ENCODE results near the gene ZFAND3.

ZFAND3 gene

DNA sequence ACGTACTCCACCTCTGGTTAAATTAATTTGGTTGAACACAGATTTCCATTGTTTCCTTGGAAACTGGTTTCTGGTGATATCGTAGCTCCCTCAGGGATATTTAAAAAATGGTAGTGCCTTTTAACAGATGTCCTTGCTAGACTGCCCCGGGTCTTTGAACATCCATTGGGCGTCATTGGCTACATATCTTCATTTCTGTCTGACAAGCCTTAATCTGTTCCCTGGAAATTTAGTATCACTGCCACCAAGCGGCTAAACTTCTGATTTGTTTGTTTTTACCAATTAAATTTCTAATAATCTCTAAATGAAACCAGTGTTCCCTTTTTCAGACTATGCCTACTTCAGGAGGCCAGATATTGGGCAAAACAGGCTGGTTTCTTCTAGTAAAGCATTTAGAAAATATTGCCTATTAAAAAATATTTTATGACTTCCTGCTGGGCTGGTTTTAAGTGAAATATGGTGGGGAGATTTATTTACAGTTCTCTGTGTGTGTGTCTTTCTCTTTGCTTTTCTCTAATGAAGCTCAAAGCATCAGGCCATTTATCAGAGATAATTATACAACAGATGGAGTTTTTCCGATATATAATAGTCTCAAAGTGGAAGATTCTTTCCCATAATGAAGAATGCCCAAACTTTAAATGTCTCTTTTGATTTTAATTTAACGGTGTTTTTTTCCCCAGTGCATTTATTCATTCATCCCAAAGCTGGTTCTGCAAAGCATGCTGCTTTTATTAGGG lies 249.5 kb downstream of the ZFAND3 start:
- Histone ChIP-seq H3K27me3 (ENCODE audit: insufficient read depth, low read length) (no peaks in the 10 kb centered on the region), H3K4me3 (ENCODE audit: low read length) (no peak overlapping the region), H3K36me3 (ENCODE audit: insufficient read depth, low read depth, low read length) (peaks cover 8% of the 10 kb centered on the region), H3K9ac (ENCODE audit: low read depth, low read length) (no peak overlapping the region), H3K27ac (ENCODE audit: low read length) (no peak overlapping the region), H3K9me3 (ENCODE audit: insufficient read depth, low read depth, low read length) (no peaks in the 10 kb centered on the region), H3K4me1 (ENCODE audit: insufficient read depth, low read length) (no peaks in the 10 kb centered on the region)

DNA sequence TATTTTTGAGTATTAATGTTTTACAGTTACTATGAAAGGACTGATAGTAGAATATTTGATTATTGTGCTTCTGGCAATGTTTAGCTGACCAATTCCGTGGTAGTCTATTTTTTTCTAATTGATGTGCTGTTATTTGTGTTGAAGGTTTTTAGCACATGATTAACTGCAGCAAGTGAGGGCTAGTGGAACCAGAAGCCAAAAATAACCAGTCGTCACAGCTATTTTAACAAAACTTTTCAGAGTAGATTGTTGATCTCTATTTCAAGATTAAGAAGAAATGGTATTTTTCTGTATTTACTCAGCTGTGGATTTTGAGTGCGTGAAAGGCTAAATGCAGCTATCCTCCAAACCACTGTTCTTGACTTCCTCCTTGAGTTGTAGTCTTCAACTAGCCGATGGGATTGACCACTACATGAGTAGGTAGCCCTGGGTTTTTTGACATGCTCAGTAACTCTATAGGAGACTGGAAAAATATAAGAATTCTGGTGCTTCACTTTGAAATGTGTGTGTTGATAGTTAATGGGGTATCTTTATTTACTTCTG lies 258.0 kb downstream of the ZFAND3 start:
- H3K4me1 ChIP-seq (ENCODE audit: insufficient read depth, low read length): peaks cover 14% of the 10 kb centered on the region
- H3K9me3 ChIP-seq (ENCODE audit: insufficient read depth, low read depth, low read length): no peaks in the 10 kb centered on the region
- no peak overlapping the region for H3K27ac ChIP-seq (ENCODE audit: low read length)
- H3K4me3 ChIP-seq (ENCODE audit: low read length): no peak overlapping the region
- no peaks in the 10 kb centered on the region for H3K27me3 ChIP-seq (ENCODE audit: insufficient read depth, low read length)
- no peaks in the 10 kb centered on the region for H3K36me3 ChIP-seq (ENCODE audit: insufficient read depth, low read depth, low read length)
- no peak overlapping the region for H3K9ac ChIP-seq (ENCODE audit: low read depth, low read length)

DNA sequence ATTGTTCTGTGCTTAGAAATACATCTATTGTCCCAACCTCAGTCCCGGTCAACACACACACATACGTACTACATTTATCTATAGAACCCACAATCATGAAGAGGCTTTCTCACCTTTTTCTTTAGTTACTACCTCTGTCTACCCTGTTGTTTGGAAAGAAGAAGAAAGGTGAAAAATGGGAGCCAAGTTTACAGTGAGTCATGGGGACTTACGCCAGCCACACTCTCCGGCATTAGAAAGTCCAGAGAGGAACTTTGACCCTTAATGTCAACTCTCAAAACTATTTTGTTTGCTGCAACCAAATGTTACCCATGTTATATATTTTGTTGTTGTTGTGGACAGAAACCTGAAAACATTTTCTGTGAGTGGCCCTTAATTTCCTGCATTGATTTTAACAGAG lies 259.1 kb downstream of the ZFAND3 start:
- Histone ChIP-seq H3K27me3 (ENCODE audit: insufficient read depth, low read length) (no peaks in the 10 kb centered on the region), H3K36me3 (ENCODE audit: insufficient read depth, low read depth, low read length) (no peaks in the 10 kb centered on the region), H3K4me1 (ENCODE audit: insufficient read depth, low read length) (peaks cover 14% of the 10 kb centered on the region), H3K9ac (ENCODE audit: low read depth, low read length) (no peak overlapping the region), H3K27ac (ENCODE audit: low read length) (no peak overlapping the region), H3K4me3 (ENCODE audit: low read length) (no peak overlapping the region), H3K9me3 (ENCODE audit: insufficient read depth, low read depth, low read length) (no peaks in the 10 kb centered on the region)

DNA sequence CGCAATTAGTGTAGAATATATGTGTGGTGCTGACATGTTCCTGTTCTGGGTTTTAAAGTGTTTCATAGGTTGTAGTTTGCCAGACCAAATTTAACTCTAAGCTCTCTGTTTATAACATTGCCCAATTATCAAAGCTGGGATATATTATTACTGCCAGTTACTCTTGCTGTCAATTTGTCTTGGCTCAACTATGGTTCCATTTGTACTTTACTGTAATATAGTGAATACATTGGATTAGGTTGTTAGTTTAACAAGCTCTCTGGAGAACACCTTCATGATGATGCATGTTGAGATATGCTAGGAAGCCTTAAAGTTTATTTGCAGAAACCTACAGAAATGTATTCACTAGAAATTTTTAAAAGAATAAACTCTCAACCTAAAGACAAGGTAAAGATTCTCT lies 259.6 kb downstream of the ZFAND3 start:
- H3K27me3 ChIP-seq (ENCODE audit: insufficient read depth, low read length): no peaks in the 10 kb centered on the region
- no peak overlapping the region for H3K27ac ChIP-seq (ENCODE audit: low read length)
- no peaks in the 10 kb centered on the region for H3K9me3 ChIP-seq (ENCODE audit: insufficient read depth, low read depth, low read length)
- H3K36me3 ChIP-seq (ENCODE audit: insufficient read depth, low read depth, low read length): no peaks in the 10 kb centered on the region
- peaks cover 14% of the 10 kb centered on the region for H3K4me1 ChIP-seq (ENCODE audit: insufficient read depth, low read length)
- no peak overlapping the region for H3K9ac ChIP-seq (ENCODE audit: low read depth, low read length)
- H3K4me3 ChIP-seq (ENCODE audit: low read length): no peak overlapping the region

- H3K4me1 ChIP-seq (ENCODE audit: insufficient read depth, low read length): peaks cover 14% of the 10 kb centered on the region
- H3K36me3 ChIP-seq (ENCODE audit: insufficient read depth, low read depth, low read length): no peaks in the 10 kb centered on the region
- H3K27ac ChIP-seq (ENCODE audit: low read length): no peak overlapping the region
- no peaks in the 10 kb centered on the region for H3K27me3 ChIP-seq (ENCODE audit: insufficient read depth, low read length)
- no peak overlapping the region for H3K4me3 ChIP-seq (ENCODE audit: low read length)
- no peak overlapping the region for H3K9ac ChIP-seq (ENCODE audit: low read depth, low read length)
- no peaks in the 10 kb centered on the region for H3K9me3 ChIP-seq (ENCODE audit: insufficient read depth, low read depth, low read length)
These were observed 260.0 kb downstream of the ZFAND3 start for GRCh38 chr6:38079537-38079936.

DNA sequence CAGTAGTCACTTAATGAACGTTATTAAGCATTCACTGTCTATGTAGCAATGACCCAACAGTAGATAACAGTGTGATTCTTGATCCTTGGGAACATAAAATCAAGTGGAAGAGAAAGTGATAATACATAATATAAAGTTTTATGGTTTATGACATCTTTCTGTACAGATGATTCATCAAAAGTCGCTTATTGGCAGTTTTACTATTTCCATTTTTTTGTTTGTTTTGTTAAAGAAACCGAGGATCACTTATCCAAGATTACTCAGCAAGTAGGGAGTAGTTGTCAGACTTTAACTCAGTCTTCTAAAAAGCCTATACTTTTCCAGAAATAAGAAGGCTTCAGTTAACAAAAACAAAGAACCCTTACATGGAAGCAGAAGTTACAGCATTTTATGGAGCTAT lies 260.8 kb downstream of the ZFAND3 start:
- no peak overlapping the region for H3K9ac ChIP-seq (ENCODE audit: low read depth, low read length)
- no peak overlapping the region for H3K27ac ChIP-seq (ENCODE audit: low read length)
- H3K27me3 ChIP-seq (ENCODE audit: insufficient read depth, low read length): no peaks in the 10 kb centered on the region
- H3K9me3 ChIP-seq (ENCODE audit: insufficient read depth, low read depth, low read length): no peaks in the 10 kb centered on the region
- peaks cover 14% of the 10 kb centered on the region for H3K4me1 ChIP-seq (ENCODE audit: insufficient read depth, low read length)
- no peak overlapping the region for H3K4me3 ChIP-seq (ENCODE audit: low read length)
- no peaks in the 10 kb centered on the region for H3K36me3 ChIP-seq (ENCODE audit: insufficient read depth, low read depth, low read length)

DNA sequence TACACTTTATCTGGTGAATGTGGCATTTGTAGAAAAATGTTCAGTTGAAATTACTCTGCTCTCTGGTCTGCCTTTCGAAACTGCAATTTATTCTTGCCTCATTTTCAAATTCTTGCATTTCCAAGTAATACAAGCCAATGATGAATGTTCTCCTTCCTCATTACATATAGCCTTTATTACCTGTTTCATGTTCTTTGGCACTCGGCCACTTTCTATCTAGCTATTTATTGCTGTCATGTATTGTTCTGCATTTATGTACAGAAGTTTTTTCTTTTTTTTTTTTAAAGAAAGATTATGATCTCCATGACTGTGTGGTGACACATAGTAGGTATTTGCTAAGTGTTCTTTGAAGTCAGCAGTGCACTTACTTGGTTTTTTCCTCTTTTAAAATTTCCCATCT lies 261.4 kb downstream of the ZFAND3 start:
- Histone ChIP-seq H3K27ac (ENCODE audit: low read length) (no peak overlapping the region), H3K36me3 (ENCODE audit: insufficient read depth, low read depth, low read length) (no peaks in the 10 kb centered on the region), H3K9ac (ENCODE audit: low read depth, low read length) (no peak overlapping the region), H3K9me3 (ENCODE audit: insufficient read depth, low read depth, low read length) (no peaks in the 10 kb centered on the region), H3K4me3 (ENCODE audit: low read length) (no peak overlapping the region), H3K4me1 (ENCODE audit: insufficient read depth, low read length) (peaks cover 14% of the 10 kb centered on the region), H3K27me3 (ENCODE audit: insufficient read depth, low read length) (no peaks in the 10 kb centered on the region)

DNA sequence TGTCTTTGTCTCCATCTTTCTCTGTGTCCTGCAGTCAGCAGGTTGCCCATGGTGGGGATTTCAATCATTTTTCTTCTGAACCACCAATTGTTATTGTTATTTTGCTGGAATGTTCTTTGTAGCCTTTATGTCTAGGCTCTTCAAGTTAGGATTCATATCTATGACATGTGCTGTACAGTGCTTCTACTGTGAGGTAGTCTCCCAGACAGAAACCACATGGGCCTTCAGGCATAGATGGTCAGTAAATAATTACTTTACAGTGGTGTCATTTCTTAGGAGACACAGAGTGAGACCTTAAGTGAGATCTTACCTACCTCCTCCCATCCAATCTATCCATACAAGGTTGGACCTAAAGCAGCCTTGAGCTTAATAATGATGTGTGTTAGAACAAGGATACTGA lies 265.5 kb downstream of the ZFAND3 start:
- H3K4me3 ChIP-seq (ENCODE audit: low read length): no peak overlapping the region
- no peaks in the 10 kb centered on the region for H3K27me3 ChIP-seq (ENCODE audit: insufficient read depth, low read length)
- H3K4me1 ChIP-seq (ENCODE audit: insufficient read depth, low read length): peaks cover 6% of the 10 kb centered on the region
- H3K36me3 ChIP-seq (ENCODE audit: insufficient read depth, low read depth, low read length): no peaks in the 10 kb centered on the region
- no peaks in the 10 kb centered on the region for H3K9me3 ChIP-seq (ENCODE audit: insufficient read depth, low read depth, low read length)
- H3K27ac ChIP-seq (ENCODE audit: low read length): no peak overlapping the region
- H3K9ac ChIP-seq (ENCODE audit: low read depth, low read length): no peak overlapping the region

DNA sequence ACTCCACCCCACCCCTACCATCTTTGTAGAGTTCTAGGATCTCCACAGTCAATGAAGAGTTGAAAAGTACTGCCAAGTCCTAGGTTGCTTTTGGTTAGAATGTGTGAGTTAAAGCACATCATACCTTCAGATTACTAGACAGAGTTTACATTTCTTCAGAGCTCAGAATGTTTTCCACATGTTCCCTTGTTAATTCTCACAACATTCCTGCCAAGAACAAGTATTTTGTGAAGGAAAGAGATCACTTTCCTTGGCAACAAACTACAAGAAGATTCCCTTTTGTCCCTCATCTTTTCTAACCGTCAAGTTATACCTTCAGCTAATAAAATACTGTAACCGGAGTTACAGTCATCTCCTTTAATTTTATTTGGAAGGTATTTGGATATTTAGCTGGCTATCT lies 266.8 kb downstream of the ZFAND3 start:
- H3K9me3 ChIP-seq (ENCODE audit: insufficient read depth, low read depth, low read length): no peaks in the 10 kb centered on the region
- no peak overlapping the region for H3K9ac ChIP-seq (ENCODE audit: low read depth, low read length)
- H3K4me3 ChIP-seq (ENCODE audit: low read length): no peak overlapping the region
- H3K36me3 ChIP-seq (ENCODE audit: insufficient read depth, low read depth, low read length): no peaks in the 10 kb centered on the region
- no peaks in the 10 kb centered on the region for H3K27me3 ChIP-seq (ENCODE audit: insufficient read depth, low read length)
- H3K4me1 ChIP-seq (ENCODE audit: insufficient read depth, low read length): peaks cover 6% of the 10 kb centered on the region
- no peak overlapping the region for H3K27ac ChIP-seq (ENCODE audit: low read length)

DNA sequence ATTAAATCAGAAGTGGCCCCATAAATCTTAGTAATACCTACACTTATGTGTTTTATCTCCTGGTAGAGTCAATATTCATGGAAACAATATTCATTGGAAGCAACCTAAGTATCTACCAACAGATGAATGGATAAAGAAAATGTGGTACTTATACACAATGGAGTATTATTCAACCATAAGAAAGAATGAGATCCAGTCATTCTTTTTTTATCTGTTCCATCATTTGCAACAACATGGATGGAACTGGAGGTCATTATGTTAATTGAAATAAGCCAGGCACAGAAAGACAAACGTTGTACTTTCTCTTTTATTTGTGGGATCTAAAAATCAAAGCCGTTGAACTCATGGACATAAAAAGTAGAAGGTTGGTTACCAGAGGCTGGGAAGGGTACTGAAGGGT lies 268.5 kb downstream of the ZFAND3 start:
- no peak overlapping the region for H3K4me3 ChIP-seq (ENCODE audit: low read length)
- H3K27ac ChIP-seq (ENCODE audit: low read length): no peak overlapping the region
- H3K4me1 ChIP-seq (ENCODE audit: insufficient read depth, low read length): no peaks in the 10 kb centered on the region
- H3K27me3 ChIP-seq (ENCODE audit: insufficient read depth, low read length): no peaks in the 10 kb centered on the region
- H3K9ac ChIP-seq (ENCODE audit: low read depth, low read length): no peak overlapping the region
- no peaks in the 10 kb centered on the region for H3K9me3 ChIP-seq (ENCODE audit: insufficient read depth, low read depth, low read length)
- no peaks in the 10 kb centered on the region for H3K36me3 ChIP-seq (ENCODE audit: insufficient read depth, low read depth, low read length)

GRCh38 chr6:38088829-38089228 lies 269.3 kb downstream of the ZFAND3 start:
- Histone ChIP-seq H3K27ac (ENCODE audit: low read length) (no peak overlapping the region), H3K4me3 (ENCODE audit: low read length) (no peak overlapping the region), H3K9me3 (ENCODE audit: insufficient read depth, low read depth, low read length) (no peaks in the 10 kb centered on the region), H3K4me1 (ENCODE audit: insufficient read depth, low read length) (peaks cover 5% of the 10 kb centered on the region; the same call in 1 of the 2 replicates), H3K27me3 (ENCODE audit: insufficient read depth, low read length) (no peaks in the 10 kb centered on the region), H3K9ac (ENCODE audit: low read depth, low read length) (no peak overlapping the region), H3K36me3 (ENCODE audit: insufficient read depth, low read depth, low read length) (no peaks in the 10 kb centered on the region)

DNA sequence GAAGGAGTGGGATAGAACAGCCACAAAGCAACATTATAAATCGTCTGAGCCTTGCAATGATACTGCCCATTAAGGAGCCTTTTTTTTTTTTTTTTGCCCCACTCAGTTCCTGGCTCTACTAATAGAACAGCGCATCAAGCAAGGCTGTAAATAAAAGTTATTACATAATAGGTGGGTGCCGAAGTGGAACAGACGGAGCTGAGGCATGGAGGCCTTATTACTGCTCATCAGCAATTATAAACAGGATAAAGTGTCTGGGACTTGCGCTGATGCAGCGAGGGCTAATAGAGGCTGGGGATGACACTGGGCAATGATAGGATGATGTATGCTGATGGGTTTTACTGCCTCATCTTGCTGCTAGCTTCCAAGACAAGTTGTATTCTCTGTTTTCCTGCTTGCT lies 272.1 kb downstream of the ZFAND3 start:
- no peak overlapping the region for H3K27ac ChIP-seq (ENCODE audit: low read length)
- peaks cover 10% of the 10 kb centered on the region for H3K4me1 ChIP-seq (ENCODE audit: insufficient read depth, low read length)
- no peak overlapping the region for H3K9ac ChIP-seq (ENCODE audit: low read depth, low read length)
- H3K36me3 ChIP-seq (ENCODE audit: insufficient read depth, low read depth, low read length): no peaks in the 10 kb centered on the region
- H3K9me3 ChIP-seq (ENCODE audit: insufficient read depth, low read depth, low read length): no peaks in the 10 kb centered on the region
- no peaks in the 10 kb centered on the region for H3K27me3 ChIP-seq (ENCODE audit: insufficient read depth, low read length)
- no peak overlapping the region for H3K4me3 ChIP-seq (ENCODE audit: low read length)
